Medulla oblongata (tissue), 1 donor: Measurements from ENCODE around the gene GORASP2.

Experiments used
- DNase-seq: peaks from one replicate; pipeline ENCODE4 v3.0.0-alpha.2; 2015; ENCODE audit errors: extremely low spot score

GORASP2 gene

GRCh38 chr2:170997893-170998597, 69.0 kb downstream of the GORASP2 start:
- no peak for DNase-seq

- DNase-seq: no peak
These were observed 70.6 kb downstream of the GORASP2 start for GRCh38 chr2:170999654-171000053.

- DNase-seq: peak; percentile 58
These were observed 75.3 kb downstream of the GORASP2 start for GRCh38 chr2:171004363-171004762.

GRCh38 chr2:171004833-171005232, 75.8 kb downstream of the GORASP2 start:
- DNase-seq: no peak

- DNase-seq: no peak
These were observed 79.6 kb downstream of the GORASP2 start for GRCh38 chr2:171008550-171009205.

GRCh38 chr2:171009386-171009785, 80.3 kb downstream of the GORASP2 start:
- DNase-seq: no peak

GRCh38 chr2:171013851-171014250, 84.8 kb downstream of the GORASP2 start:
- DNase-seq: no peak

GRCh38 chr2:171016125-171016524, 87.1 kb downstream of the GORASP2 start:
- no peak for DNase-seq
